Nephron (organoid): ENCODE data around the gene IL25.
A peak's percentile ranks its signal among the peaks of the same experiment; 100 is the strongest.

ENCODE experiments used
- H3K27ac Mint-ChIP-seq, 3 experiments: 2 replicates each; pipeline ENCODE4 v1.8.0; 2020; ENCODE audit warnings: mixed read lengths in 3 of 3, mild to moderate bottlenecking in 2 of 3, moderate library complexity in 1 of 3
- H3K27me3 Mint-ChIP-seq: 2 replicates; pipeline ENCODE4 v1.8.0; 2021; ENCODE audit warnings: low read depth, mild to moderate bottlenecking, moderate library complexity, mixed read lengths
- H3K36me3 Mint-ChIP-seq: 2 replicates; pipeline ENCODE4 v1.8.0; 2020; ENCODE audit warnings: low read depth, mixed read lengths
- H3K4me1 Mint-ChIP-seq: 2 replicates; pipeline ENCODE4 v1.8.0; 2020; ENCODE audit warnings: mixed read lengths
- H3K4me3 Mint-ChIP-seq, 3 experiments: 2 replicates each; pipeline ENCODE4 v1.8.0; 2020; ENCODE audit warnings: mild to moderate bottlenecking in 3 of 3, mixed read lengths in 3 of 3, moderate library complexity in 2 of 3
- H3K9me3 Mint-ChIP-seq: 2 replicates; pipeline ENCODE4 v1.8.0; 2020; ENCODE audit warnings: mixed read lengths
- TF ChIP-seq, protein P1 (sequence below), 3 experiments: fragments of 200-600 bp; sonication (generic); IDR thresholded peaks; one replicate each; pipeline ENCODE4 v1.5.0; 2021; ENCODE audit warnings: antibody characterized with exemption in 3 of 3; ENCODE audit not compliant: unreplicated experiment in 3 of 3

Gene IL25

DNA sequence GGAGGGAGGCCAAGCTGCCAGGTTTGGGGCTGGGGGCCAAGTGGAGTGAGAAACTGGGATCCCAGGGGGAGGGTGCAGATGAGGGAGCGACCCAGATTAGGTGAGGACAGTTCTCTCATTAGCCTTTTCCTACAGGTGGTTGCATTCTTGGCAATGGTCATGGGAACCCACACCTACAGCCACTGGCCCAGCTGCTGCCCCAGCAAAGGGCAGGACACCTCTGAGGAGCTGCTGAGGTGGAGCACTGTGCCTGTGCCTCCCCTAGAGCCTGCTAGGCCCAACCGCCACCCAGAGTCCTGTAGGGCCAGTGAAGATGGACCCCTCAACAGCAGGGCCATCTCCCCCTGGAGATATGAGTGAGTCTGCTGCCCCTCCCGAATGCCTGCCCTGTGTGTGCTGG lies 432 bp downstream of the IL25 start:
- H3K36me3 Mint-ChIP-seq, result no peaks in the 10 kb centered on the region
- H3K4me3 Mint-ChIP-seq, result no peak overlapping the region
- peaks cover 6% of the 10 kb centered on the region for H3K4me1 Mint-ChIP-seq
- no peaks in the 10 kb centered on the region for H3K9me3 Mint-ChIP-seq
- TF ChIP-seq, protein P1, sequence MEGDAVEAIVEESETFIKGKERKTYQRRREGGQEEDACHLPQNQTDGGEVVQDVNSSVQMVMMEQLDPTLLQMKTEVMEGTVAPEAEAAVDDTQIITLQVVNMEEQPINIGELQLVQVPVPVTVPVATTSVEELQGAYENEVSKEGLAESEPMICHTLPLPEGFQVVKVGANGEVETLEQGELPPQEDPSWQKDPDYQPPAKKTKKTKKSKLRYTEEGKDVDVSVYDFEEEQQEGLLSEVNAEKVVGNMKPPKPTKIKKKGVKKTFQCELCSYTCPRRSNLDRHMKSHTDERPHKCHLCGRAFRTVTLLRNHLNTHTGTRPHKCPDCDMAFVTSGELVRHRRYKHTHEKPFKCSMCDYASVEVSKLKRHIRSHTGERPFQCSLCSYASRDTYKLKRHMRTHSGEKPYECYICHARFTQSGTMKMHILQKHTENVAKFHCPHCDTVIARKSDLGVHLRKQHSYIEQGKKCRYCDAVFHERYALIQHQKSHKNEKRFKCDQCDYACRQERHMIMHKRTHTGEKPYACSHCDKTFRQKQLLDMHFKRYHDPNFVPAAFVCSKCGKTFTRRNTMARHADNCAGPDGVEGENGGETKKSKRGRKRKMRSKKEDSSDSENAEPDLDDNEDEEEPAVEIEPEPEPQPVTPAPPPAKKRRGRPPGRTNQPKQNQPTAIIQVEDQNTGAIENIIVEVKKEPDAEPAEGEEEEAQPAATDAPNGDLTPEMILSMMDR (IDR thresholded peaks at IDR 0.05; ENCODE audit: unreplicated experiment in 3 of 3), result no peak
- peaks cover 10% of the 10 kb centered on the region for H3K27me3 Mint-ChIP-seq
- no peak overlapping the region for H3K27ac Mint-ChIP-seq

DNA sequence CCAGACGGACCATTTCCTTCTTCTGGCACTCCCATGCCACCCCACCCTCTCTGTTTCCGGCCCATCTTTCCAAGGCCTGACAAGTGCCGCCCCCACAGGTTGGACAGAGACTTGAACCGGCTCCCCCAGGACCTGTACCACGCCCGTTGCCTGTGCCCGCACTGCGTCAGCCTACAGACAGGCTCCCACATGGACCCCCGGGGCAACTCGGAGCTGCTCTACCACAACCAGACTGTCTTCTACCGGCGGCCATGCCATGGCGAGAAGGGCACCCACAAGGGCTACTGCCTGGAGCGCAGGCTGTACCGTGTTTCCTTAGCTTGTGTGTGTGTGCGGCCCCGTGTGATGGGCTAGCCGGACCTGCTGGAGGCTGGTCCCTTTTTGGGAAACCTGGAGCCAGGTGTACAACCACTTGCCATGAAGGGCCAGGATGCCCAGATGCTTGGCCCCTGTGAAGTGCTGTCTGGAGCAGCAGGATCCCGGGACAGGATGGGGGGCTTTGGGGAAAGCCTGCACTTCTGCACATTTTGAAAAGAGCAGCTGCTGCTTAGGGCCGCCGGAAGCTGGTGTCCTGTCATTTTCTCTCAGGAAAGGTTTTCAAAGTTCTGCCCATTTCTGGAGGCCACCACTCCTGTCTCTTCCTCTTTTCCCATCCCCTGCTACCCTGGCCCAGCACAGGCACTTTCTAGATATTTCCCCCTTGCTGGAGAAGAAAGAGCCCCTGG lies 3.1 kb downstream of the IL25 start:
- no peaks in the 10 kb centered on the region for H3K36me3 Mint-ChIP-seq
- no peaks in the 10 kb centered on the region for H3K9me3 Mint-ChIP-seq
- TF ChIP-seq, protein P1 (IDR thresholded peaks at IDR 0.05; ENCODE audit: unreplicated experiment in 3 of 3), result no peak
- H3K4me1 Mint-ChIP-seq, result peaks cover 8% of the 10 kb centered on the region
- H3K4me3 Mint-ChIP-seq, result no peak overlapping the region
- H3K27me3 Mint-ChIP-seq, result peaks cover 17% of the 10 kb centered on the region
- H3K27ac Mint-ChIP-seq, result peak overlapping the region in 1 of 3 experiments; percentile 59

DNA sequence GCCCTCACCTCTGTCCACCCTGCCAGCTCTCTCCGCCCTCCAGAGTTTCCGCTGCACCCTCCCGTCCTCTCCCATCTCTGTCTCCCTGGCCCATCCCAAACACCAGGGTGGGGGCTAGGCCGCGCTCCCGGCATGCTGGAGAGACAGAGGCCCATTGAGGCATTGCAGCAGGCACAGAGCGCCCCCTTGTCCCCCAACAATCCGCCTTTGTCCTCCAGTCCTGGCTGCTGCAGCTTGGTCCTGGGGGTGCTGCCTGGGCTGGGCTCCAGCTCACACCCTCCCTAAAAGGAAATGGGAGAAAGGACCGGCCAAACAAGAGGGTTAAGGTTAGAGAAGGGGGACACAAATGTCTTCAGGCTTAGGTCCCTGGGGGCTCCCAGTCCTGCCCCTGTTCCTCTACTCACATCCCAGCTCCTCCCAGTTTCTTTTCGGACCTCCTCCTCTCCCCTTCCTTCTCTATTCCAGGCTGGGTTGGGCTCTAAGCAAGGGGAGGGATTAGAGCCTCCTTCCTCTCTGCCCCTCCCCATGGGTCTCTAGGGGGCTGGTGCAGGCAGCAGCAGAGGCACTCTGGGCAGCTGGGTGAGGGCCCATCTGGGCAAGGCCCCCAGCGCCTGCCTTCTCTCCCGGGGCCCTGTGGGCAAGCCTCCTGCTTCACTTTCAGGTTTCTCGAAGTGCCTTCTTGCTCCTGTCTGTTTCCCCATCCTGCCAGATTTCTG lies 4.0 kb downstream of the IL25 start, which contains the start of gene CMTM5:
Gene CMTM5, plus strand, starts transcription at position 565 of the 716 bp plus-strand sequence. CDS start 206 bp downstream, outside the sequence.
- H3K4me3 Mint-ChIP-seq, result no peak within 1 kb of the TSS
- no peaks in the 10 kb centered on the region for H3K9me3 Mint-ChIP-seq
- peak within 1 kb of the TSS in 2 of 3 experiments; percentile 19 to 59 for H3K27ac Mint-ChIP-seq
- no peaks in the 10 kb centered on the region for H3K36me3 Mint-ChIP-seq
- peaks cover 21% of the 10 kb centered on the region for H3K27me3 Mint-ChIP-seq
- TF ChIP-seq, protein P1 (IDR thresholded peaks at IDR 0.05; ENCODE audit: unreplicated experiment in 3 of 3), result no peak
- H3K4me1 Mint-ChIP-seq, result peaks cover 14% of the 10 kb centered on the region

DNA sequence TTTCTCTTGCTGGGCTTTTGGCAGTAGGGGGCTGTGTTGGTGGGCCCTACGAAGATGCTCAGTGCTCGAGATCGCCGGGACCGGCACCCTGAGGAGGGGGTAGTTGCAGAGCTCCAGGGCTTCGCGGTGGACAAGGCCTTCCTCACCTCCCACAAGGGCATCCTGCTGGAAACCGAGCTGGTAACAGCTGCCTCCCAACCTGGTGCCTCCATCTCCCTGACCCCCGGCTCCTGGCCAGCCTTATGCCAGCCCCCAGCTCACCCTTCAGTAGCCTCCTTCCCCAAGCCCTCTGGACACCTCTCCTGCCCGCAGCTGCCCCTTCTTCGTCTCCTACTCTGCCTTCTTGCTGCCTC lies 4.6 kb downstream of the IL25 start:
- H3K27ac Mint-ChIP-seq, result peak overlapping the region in 1 of 3 experiments; percentile 19
- peaks cover 17% of the 10 kb centered on the region for H3K4me1 Mint-ChIP-seq
- TF ChIP-seq, protein P1 (IDR thresholded peaks at IDR 0.05; ENCODE audit: unreplicated experiment in 3 of 3), result no peak
- H3K36me3 Mint-ChIP-seq, result no peaks in the 10 kb centered on the region
- H3K27me3 Mint-ChIP-seq, result peaks cover 24% of the 10 kb centered on the region
- H3K4me3 Mint-ChIP-seq, result no peak overlapping the region
- no peaks in the 10 kb centered on the region for H3K9me3 Mint-ChIP-seq

DNA sequence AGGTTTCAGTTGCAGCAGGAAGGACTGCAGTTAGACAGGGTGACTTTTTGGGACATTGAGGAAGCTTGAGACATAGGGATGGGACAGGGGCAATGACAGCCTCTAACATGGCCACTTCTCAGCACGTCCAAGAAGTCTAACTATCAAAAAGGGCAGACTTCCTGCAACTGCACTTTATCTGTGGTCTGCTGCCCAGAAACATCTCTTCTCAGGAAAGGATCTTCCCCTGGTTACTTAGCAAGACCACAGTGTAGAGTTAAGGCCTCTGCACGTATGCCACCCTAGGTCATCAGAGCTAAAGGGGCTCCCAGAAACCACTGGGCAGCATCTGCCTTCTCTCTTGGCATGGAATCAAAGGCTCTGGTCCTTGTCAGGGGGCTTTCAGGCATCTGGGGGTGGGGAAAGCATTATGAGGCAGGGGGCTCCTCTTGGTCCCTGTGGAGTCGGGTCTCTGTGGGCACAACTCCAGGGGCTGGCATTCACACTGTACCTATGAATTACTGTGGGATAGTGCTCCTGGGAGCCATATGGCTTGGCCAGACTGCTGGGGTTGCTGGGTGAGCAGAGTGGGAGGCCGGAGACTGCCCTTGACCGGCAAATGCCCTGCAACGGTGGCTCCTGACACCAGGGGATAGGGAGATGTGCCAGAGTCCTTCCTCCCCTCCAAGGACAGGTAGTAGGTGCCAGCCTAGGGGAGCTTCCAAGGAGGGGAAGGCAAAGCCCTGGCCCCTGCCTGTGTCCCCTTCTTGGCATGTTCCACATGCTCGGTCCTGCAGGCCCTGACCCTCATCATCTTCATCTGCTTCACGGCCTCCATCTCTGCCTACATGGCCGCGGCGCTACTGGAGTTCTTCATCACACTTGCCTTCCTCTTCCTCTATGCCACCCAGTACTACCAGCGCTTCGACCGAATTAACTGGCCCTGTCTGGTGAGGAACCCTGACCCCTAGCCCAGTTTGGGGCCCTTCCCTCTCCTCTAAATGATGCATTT lies 5.3 kb downstream of the IL25 start:
- Mint-ChIP-seq H3K27ac (no peak overlapping the region), H3K4me3 (no peak overlapping the region), H3K4me1 (peaks cover 17% of the 10 kb centered on the region), H3K9me3 (no peaks in the 10 kb centered on the region), H3K27me3 (peaks cover 24% of the 10 kb centered on the region), H3K36me3 (no peaks in the 10 kb centered on the region)
- TF ChIP-seq, protein P1 (IDR thresholded peaks at IDR 0.05; ENCODE audit: unreplicated experiment in 3 of 3), result no peak
